Activated T-cell treated with anti-CD3 and anti-CD28 coated beads for 4 hours (primary cell): ENCODE measurements around the gene ANKRD45.
"Not testable (repeated sequence)": the region's sequence is repeated elsewhere in the genome, so short reads cannot be mapped to it uniquely, and the experiment has no call there.

ENCODE experiments used
- DNase-seq: peaks from one replicate; pipeline ENCODE4 v3.0.0-alpha.2; 2020

The ANKRD45 gene

GRCh38 chr1:173669491-173669941 is at the start of gene ANKRD45:
TSS of gene ANKRD45 (minus strand) at chr1:173669851. CDS start at chr1:173659418, 10,433 bp downstream.
- no peak for DNase-seq

- DNase-seq: no peak
Measured at GRCh38 chr1:173717238-173717637, 47.6 kb upstream of the ANKRD45 start.

- DNase-seq: no peak
Measured at GRCh38 chr1:173715538-173715844, 45.8 kb upstream of the ANKRD45 start.

- DNase-seq: peak; percentile 79
Measured at GRCh38 chr1:173714759-173715537, 45.3 kb upstream of the ANKRD45 start, which contains the start of gene KLHL20. TSS of gene KLHL20 (plus strand) at chr1:173714981. CDS start at chr1:173716044, 1,063 bp downstream.

GRCh38 chr1:173714441-173714758 is 44.7 kb upstream of the ANKRD45 start:
- DNase-seq: no peak

GRCh38 chr1:173708787-173709186 is 39.1 kb upstream of the ANKRD45 start:
- DNase-seq: no peak

GRCh38 chr1:173705117-173705516 is 35.5 kb upstream of the ANKRD45 start:
- DNase-seq: no peak

- DNase-seq: no peak
Measured at GRCh38 chr1:173702736-173703135, 33.1 kb upstream of the ANKRD45 start.

- DNase-seq: not testable (repeated sequence)
Measured at GRCh38 chr1:173701299-173701698, 31.6 kb upstream of the ANKRD45 start.

- DNase-seq: no peak
Measured at GRCh38 chr1:173693238-173693637, 23.6 kb upstream of the ANKRD45 start.

GRCh38 chr1:173688300-173688699 is 18.6 kb upstream of the ANKRD45 start:
- DNase-seq: no peak

- DNase-seq: not testable (repeated sequence)
Measured at GRCh38 chr1:173685121-173685520, 15.5 kb upstream of the ANKRD45 start.

GRCh38 chr1:173683838-173684237 is 14.2 kb upstream of the ANKRD45 start:
- DNase-seq: not testable (repeated sequence)

GRCh38 chr1:173682184-173682583 is 12.5 kb upstream of the ANKRD45 start:
- no peak for DNase-seq

- not testable (repeated sequence) for DNase-seq
Measured at GRCh38 chr1:173680152-173680551, 10.5 kb upstream of the ANKRD45 start.

GRCh38 chr1:173674496-173674895 is 4.8 kb upstream of the ANKRD45 start:
- DNase-seq: not testable (repeated sequence)

- DNase-seq: no peak
Measured at GRCh38 chr1:173666646-173667045, 3.0 kb downstream of the ANKRD45 start.

- DNase-seq: no peak
Measured at GRCh38 chr1:173663159-173663558, 6.5 kb downstream of the ANKRD45 start.

GRCh38 chr1:173661763-173662162 is 7.9 kb downstream of the ANKRD45 start:
- DNase-seq: no peak

- DNase-seq: no peak
Measured at GRCh38 chr1:173661271-173661670, 8.4 kb downstream of the ANKRD45 start.

GRCh38 chr1:173660306-173660705 is 9.3 kb downstream of the ANKRD45 start:
- no peak for DNase-seq

GRCh38 chr1:173648880-173649605 is 20.6 kb downstream of the ANKRD45 start:
- DNase-seq: no peak

- no peak for DNase-seq
Measured at GRCh38 chr1:173646656-173647055, 23.0 kb downstream of the ANKRD45 start.

- DNase-seq: not testable (repeated sequence)
Measured at GRCh38 chr1:173642450-173643139, 27.1 kb downstream of the ANKRD45 start.
